Measurements from ENCODE around the gene RDM1.
"Not testable (repeated sequence)": the region's sequence is repeated elsewhere in the genome, so short reads cannot be mapped to it uniquely, and the experiment has no call there.

Gene RDM1

DNA sequence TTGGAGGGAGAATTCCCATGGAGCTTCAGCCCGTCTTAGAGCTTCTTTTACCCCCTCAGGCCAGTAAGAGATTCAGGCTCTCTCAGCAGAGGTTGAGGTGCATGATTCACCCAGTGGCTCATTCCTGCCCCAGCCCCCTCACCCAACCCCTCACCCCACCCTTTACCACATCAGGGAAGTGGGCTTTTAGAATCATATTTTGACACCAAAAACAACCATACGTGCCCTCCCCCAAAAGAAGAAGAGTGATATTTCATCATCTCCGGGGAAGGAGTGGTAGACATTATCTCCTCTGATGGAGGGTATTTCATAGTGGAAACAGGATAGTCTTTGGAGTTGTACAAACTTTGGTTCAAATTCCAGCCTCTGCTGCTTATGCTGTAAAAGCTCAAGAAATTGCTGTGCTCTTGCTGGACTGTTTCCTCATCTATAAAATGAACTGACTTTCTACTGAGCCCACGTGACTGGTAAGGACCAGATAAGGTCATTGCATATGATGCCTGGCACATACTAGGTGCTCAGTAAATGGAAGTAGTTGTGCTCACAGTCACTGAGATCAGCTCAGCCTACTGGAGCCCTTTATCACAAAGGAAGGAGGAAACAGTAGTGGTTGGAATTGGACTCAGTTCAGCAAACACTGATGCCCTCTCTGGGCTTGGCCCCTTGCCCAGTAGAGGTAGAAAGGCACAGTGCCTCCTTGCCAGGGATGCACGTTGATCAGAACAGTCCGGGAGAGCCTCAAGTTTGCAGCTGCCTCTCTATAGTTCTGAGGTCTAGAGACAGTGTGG is 32.1 kb downstream of the RDM1 start:
- no peak for DNase-seq (ENCODE audit: low read depth)

DNA sequence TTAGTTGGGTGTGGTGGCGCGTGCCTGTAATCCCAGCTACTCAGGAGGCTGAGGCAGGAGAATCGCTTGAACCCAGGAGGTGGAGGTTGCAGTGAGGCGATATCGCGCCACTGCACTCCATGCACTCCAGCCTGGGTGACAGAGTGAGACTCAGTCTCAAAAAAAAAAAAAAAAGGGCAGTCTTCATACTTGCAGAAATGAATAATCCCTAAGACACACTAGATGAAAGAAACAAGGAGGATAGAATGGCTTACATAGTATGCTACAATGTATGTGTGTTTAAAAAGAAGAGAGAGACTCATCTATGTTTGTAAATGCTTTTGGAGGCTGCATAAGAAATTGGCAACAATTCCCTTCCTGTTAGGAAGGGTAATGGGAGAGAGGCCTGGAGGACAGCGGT is 32.8 kb downstream of the RDM1 start:
- not testable (repeated sequence) for DNase-seq (ENCODE audit: low read depth)

DNA sequence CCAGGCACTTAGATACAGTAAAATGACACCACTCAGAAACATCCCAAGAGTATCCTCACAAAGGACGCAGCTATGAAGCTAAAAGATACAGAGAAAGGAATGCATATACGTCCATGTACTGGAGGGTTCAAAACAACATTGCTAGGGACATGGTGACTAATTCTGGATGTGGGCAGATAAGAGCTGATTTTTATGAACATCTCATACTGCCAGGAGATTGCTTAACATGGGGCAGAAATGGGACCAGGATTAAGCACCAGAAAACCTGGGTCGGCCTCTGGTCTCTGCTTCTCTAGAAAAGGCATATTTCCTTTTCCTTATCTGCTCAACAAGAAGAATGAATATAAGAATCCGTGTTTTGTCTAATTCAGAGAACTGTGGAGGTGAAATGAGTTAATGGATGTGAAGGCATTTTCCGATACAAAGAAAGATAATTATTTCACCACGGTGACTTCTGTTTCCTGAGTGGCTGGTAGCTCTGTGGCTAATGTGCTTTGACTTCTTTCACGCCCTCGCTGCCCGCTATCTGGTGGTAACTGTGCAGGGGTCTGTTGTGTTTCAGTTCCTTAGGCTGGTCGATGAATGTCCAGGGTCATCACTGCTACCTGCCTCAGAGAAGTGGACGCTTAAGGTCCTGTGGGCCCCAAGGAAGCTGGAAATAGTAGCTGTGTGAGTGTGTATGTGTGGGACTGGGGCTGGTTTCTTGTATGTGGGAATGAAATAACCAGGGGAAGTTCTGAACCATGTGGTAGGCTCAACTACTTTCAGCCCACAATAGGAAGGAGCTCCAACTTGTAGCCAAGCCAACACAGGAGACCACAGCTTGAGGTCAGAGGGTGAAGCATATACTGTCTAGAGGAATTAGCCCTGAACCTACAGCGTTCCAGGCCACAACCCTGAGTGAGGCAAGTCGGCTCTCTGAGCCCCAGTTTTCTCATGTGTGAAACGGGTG is 34.7 kb downstream of the RDM1 start:
- DNase-seq (ENCODE audit: low read depth), result no peak

DNA sequence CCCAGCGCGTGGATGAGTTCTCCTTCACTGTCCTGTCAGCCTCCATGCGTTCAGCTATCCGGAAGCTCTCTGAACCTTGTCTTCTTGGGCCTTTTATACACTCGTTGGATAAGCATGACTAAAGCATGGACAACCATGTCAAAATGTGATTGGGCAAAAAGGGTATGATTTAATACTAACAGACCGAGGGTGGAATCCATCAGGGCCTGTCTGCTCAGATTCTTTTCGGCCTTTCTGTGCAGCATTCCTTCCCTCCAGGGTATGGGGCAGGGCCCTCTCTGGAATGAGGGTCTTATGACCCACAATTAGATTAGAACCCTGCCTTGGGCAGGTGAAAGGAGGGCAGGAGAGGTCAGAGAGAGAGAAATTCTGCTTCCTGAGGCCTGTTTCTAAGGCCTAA is 36.4 kb downstream of the RDM1 start:
- DNase-seq (ENCODE audit: low read depth), result no peak

DNA sequence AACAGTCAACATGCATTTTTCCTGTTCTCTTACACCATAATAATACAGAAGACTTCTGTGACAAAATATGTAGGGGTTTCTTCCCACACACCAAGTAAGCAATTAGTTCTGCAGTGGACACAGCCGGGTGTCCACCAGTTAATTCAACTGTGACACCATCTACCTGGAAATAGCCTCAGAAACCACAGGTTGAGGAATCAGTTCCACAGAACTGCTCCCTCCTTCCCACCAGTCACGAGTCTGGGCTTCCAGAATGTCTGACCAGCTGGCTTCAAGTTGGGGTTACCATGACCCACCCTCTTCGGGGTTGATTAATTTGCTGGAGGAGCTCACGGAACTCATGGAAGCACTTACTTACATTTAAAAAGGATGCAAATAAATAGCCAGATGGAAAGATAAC is 36.8 kb downstream of the RDM1 start:
- DNase-seq (ENCODE audit: low read depth), result no peak

DNA sequence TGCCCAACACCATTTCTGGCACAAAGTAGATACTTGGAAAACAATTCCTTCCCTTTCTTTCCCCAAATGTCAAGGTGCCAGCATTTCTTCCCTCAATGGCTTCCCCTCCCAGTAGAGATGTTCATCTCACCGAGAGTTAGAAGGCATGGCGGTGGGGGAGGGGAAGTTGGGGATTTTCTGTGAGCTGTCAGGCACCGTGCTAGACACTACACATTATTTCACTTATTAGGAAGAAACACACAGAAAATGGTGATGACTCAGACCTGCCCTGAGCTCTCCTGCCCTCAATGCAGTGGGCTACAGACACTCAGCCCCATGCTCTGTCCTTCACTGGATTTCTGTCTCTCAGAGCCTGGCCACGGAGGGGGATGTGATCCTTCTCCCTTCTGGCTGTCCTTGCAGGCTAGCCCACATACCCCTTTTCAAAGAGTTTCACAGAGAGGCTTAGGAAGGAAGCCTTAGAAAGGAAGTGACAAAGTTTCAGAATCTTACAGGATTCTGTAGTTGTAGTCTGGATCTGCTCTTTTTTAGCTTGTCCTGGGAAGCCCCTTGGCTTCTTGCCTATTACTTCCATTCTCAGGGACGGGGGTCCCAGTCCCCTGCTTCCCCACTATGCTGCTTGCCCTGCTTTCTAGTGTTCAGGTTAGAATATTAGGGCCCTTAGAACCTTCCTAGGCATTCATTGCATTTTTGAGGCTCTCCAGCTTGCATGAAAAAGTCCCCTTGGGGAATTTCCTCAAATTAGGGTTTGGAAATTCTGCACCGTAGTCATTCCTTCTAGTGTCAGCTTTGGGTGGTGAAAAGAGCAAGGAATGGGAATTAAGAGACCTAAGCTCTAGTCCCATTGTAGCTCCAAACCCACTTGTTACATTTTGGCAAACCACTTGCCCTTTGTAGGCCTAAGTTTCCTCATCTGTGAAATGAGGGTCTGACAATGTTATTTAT is 38.2 kb downstream of the RDM1 start:
- no peak for DNase-seq (ENCODE audit: low read depth)

DNA sequence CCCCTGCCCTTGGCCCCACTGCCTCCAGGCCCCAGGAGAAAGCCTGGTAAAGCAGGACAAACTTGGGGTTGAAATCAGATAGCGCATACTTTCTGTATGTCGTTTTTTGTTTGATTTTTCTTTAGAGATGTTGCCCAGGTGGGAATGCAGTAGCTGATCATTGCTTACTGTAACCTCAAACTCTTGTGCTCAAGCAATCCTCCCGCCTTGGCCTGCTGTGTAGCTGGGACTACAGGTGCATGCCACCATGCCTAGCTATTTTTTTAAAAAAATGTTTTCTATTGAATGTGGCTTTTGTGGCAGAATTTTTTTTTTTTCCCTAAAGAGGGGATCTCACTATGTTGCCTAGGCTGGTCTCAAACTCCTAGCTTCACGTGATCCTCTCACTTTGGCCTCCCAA is 39.3 kb downstream of the RDM1 start:
- no peak for DNase-seq (ENCODE audit: low read depth)

DNA sequence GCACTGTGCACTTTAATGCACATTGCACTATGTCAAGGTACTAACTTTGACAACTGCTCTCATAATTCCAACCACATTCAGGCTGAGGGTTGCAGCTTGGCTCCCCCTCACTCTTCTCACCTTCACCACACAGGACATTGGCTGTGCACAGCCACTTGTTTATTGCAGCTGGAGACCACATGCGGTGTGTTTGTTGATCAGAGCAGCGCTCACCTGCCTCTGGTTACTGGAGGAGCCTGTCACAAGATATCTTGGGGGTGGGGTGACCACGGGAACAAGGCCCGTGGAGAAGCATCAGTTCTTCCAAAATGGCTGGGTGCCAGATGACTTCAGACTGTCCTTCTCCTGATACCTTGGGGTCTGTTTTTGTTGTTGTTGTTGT is 39.8 kb downstream of the RDM1 start:
- no peak for DNase-seq (ENCODE audit: low read depth)

DNA sequence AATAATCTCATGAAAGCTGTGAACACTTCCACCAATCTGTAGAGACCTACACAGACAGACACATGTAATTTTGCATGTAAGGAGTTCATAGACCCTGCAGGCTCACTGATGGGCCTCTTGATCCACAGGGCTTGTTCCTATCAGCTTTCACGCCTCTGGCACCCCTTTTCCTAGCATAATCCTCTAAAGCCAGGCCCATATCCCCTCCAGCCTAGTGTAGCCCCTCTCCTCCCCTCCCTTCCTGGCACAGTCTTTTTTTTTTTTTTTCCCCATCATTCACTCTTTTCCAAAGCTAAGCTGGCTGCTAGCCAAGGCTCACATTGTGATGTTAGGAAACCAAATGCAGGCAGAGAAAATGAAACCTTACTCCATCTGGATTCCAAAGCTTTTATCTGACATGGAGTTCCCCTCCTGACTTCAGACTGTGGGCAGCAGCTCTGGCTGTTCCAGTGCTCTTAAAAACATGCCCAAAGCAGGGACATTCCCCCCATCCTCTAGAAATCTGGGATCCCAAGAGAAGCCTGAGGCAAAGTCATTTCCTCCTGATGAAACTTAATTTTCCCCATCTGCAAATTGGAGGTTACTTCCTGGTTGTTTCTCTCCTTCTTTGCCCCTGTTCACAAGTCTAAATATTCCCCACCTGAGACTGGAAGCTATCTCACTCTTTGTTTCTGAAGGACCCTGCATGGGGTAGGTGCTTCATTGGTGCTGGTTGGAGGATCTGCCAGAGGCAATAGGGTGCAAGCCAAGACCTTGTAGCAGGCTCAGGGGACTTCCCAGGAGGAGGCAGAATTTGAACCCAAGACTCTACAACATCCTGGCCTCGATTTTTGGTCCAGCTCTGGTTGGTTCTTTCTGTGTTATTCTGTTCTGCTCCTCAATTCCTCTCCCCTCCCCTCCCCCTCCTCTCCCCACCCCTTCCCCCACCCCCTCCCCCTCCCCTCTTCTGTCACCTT is 40.5 kb downstream of the RDM1 start:
- no peak for DNase-seq (ENCODE audit: low read depth)

DNA sequence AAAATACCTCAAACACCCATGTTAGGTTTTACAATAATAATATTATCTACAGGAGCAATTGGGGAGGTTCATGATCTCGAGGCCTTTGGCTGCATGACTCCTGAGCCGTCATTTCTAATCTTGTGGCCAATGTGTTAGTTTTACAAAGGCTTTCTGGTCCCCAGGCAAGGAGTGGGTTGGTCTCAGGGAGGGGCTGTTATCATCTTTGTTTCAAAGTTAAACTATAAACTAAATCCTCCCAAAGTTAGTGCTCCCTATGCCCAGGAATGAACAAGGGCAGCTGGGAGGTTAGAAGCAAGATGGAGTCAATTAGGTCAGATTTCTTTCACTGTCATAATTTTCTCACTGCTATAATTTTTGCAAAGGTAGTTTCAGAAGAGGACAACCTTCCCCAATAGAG is 41.3 kb downstream of the RDM1 start:
- no peak for DNase-seq (ENCODE audit: low read depth)

DNA sequence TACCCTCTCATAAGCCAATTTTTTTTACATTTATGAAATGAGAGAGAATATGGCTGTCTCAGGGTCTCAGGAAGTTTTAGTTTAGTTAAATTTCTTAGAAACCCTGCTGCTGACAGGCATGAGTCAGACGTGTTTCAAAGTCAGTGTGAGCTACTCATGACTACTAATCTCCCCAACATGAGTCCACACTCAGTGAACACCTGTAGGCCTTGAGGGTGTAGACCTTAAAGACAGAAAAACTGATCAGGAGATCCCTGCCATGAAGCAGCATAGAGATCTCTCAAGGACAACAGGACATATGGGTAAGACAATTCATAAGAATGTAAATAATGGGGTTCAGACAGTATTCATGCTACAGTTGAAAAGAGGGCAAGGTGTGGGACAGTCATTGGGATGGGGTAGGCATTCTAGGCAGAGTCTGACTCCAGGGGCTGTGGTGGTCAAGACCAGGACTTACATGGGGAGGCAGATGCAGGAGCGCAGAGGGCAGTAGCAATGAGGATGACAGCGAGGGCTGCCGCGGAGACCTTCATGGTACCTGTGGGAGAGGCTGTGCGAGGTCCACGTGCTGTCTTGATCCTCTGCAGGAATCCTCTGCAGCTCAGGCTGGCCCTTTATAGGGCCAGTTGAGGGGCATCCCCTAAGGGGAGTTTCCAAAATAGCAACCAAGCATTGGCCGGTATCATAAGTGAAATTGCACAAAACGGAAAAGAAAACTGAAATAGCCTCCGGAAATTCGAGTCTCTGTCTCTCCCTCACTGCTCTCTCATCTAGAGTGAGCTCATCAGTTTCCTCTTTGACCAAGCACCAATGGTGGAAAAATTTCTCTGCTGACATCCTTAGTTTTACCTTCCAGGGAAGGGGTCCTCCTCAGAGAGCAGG is 50.6 kb downstream of the RDM1 start, which contains the start of gene CCL5:
Gene CCL5, minus strand, starts transcription at position 588 of the 882 bp plus-strand sequence.
- DNase-seq (ENCODE audit: low read depth), result no peak

DNA sequence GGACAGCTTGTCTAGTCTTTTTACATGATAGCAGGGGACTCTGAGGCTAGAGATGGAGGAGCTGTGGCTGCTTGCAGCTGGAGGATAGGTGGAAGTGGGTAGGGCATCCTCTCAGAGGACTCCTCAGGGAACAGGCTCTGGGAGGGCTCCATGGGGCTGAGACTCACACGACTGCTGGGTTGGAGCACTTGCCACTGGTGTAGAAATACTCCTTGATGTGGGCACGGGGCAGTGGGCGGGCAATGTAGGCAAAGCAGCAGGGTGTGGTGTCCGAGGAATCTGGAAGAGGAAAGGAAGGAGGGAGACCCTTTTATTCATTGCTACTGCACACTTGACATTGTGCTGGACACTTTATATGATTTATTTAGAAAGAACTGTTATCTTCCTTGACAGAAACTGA is 52.2 kb downstream of the RDM1 start:
- no peak for DNase-seq (ENCODE audit: low read depth)

DNA sequence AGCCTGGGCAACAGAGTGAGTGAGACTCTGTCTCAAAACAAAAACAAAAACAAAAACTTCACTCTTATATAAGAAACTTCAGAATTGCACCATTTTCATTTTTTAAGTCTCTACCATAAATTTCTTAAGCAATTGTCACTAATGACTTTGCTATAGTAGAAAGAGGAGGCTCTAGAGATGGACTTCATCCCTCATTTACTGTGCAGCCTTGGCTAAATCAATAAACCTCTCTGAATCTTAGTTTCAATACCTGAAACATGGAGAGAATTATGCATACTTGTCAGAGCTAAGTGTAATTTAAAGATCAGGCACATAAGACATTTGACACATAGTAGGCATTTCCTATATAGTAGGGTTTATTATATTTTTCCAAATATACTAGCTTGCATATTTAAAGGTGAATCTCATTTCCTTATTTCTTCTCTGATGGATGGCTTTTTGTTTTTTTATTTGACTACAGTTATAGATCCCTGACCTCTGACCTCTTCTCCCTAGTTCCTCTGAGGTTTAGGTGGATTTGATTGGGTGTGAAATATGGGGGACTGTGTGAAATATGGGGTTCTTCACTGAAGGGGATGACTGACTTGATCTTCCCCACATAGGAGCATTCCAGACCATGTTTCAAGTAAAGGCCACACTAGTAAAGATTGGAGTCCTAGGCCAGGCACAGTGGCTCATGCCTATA is 53.1 kb downstream of the RDM1 start:
- DNase-seq (ENCODE audit: low read depth), result no peak

DNA sequence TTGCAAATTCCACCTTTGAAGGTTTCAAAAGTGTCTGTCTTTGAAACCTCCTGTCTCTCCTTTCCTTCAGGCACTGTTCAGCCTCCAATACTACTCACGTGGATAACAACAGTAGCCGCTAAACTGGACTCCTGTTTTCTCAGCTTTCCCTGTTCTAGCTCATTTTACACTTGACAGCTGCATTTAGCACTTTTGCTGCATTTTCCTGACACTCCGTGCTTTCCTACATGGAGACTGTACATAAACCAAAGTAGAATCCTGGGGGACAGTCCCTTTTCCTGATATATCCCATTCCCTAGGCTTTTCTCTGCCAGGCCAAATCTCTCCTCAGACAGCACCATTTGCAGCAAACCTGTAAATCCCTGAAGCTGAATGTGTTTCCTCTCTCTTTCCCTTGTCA is 54.0 kb downstream of the RDM1 start:
- no peak for DNase-seq (ENCODE audit: low read depth)

DNA sequence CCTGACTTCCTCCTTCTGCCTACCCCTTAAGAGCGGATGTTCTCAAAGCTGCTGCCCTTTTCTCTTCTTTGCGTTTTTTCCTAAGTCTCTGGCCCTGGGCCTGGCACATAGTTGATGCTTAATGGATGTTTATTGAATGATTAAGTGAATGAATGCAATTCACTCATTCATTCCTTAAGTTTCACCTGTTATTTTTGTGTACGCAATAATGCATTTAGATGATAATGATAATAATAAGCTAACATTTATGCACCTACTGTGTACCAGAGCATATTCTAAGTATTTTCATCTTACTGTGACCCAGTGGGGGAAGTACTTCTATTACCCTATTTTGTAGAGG is 54.8 kb downstream of the RDM1 start:
- no peak for DNase-seq (ENCODE audit: low read depth)

DNA sequence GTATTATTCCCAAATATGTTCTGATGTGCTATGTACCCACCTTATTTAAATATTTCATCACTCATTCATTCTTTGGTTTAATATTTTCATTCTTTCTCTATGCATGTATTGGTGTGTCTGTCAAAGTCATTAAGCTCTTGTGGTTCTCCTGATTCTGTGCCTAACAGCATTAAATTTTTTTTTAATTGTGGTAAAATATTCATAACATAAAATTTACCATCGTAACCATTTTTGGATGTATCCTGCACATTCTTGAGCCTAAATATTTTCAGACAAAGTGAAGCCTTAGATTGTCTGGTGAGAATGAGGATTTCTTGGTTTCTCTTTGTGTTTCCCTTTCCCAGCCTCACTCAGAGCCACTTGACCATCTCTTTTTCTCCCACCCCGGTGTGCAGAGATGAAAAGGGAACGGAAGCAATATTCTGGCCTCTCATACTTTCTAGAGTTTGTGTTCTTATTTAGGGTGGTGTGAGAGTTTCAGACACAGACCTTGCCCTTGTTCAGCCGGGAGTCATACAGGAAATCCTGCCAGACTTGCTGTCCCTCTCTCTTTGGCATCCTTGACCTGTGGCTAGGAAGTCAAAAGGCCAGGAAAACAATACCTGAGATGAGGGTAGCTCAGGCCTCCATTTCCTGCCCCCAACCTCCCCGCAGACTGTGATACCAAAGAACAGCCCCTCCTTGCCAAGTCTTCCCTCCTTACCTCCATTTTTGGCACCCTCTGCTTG is 55.3 kb downstream of the RDM1 start:
- DNase-seq (ENCODE audit: low read depth), result no peak

DNA sequence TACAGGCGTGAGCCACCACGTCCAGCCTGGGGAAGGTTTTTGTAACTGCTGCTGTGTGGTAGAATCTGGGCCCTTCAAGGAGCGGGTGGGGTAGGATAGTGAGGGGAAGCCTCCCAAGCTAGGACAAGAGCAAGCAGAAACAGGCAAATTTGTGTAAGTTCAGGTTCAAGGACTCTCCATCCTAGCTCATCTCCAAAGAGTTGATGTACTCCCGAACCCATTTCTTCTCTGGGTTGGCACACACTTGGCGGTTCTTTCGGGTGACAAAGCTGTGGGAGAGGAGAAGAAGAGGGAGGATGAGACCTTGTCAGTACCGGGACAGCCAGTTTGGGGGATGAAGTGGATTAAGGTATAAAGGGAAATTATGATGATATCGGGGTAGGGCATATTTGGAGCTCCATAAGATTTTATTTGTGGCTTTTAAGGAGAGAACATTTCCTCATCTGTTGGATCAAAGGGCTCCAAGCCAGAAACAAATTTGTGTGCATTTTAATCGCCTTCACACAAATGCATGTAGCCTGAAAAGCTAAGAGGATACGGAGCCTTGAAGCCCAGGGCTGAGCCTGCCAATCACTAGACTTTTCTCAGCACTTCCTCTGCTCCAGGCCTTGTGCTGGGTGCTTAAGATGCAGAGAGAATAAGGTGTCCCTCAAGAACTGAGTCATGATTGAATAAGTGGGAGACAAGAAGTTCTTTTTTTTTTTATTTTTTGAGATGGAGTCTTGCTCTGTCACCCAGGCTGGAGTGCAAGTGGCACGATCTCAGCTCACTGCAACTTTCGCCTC is 58.2 kb downstream of the RDM1 start:
- no peak for DNase-seq (ENCODE audit: low read depth)

All from HS-27A (cell line).